ENCODE measurements around the gene ZNF750. TPM values are rescaled to one million over a fixed set of nuclear protein-coding genes. Genes with fewer than 3 reads are reported as not detected.

Gene ZNF750
- total RNA-seq, 1 experiment from 2014 or later = not detected

GRCh38 chr17:82838386-82839063 is 1.3 kb downstream of the ZNF750 start:
- H3K4me3 ChIP-seq (ENCODE audit: low read depth, low read length, poor library complexity, severe bottlenecking) = no peak overlapping the region
- no peaks in the 10 kb centered on the region for H3K27me3 ChIP-seq (replicated peaks; ENCODE audit: insufficient read depth, low read depth, low read length, poor library complexity)
- TF ChIP-seq EZH2 (IDR thresholded peaks at IDR 0.05; ENCODE audit: borderline replicate concordance, low read depth, low read length, poor library complexity, severe bottlenecking) (no peak), CTCF (conservative IDR thresholded peaks at IDR 0.05; ENCODE audit: low read depth, low read length) (no peak)
- BruUV-seq (replicated peaks) = no TSS peak
- H3K27ac ChIP-seq (ENCODE audit: low read depth, low read length, poor library complexity, severe bottlenecking) = peak overlapping the region; percentile 63
- intact Hi-C loops (cut with micrococcal nuclease; ENCODE audit: unreplicated experiment) = no loop called here
- ChIA-PET CTCF (no interaction called here), POLR2A (ENCODE audit: low non-redundant PET) (no interaction called here)
- no peaks in the 10 kb centered on the region for H3K9me3 ChIP-seq (ENCODE audit: low read depth, low read length, poor library complexity, severe bottlenecking)
- peak; percentile 78 for DNase-seq (ENCODE audit: low spot score)
- no peaks in the 10 kb centered on the region for H3K36me3 ChIP-seq (ENCODE audit: insufficient read depth, low read length, poor library complexity, severe bottlenecking)
- H3K4me1 ChIP-seq (ENCODE audit: insufficient read depth, low read length, poor library complexity, severe bottlenecking) = peaks cover 35% of the 10 kb centered on the region

GRCh38 chr17:82837586-82838320 is 2.1 kb downstream of the ZNF750 start:
- no peaks in the 10 kb centered on the region for H3K27me3 ChIP-seq (replicated peaks; ENCODE audit: insufficient read depth, low read depth, low read length, poor library complexity)
- no peaks in the 10 kb centered on the region for H3K9me3 ChIP-seq (ENCODE audit: low read depth, low read length, poor library complexity, severe bottlenecking)
- H3K4me1 ChIP-seq (ENCODE audit: insufficient read depth, low read length, poor library complexity, severe bottlenecking) = peaks cover 35% of the 10 kb centered on the region
- H3K4me3 ChIP-seq (ENCODE audit: low read depth, low read length, poor library complexity, severe bottlenecking) = no peak overlapping the region
- no peak for DNase-seq (ENCODE audit: low spot score)
- ChIA-PET POLR2A (ENCODE audit: low non-redundant PET) (no interaction called here), CTCF (interaction anchor here (1.2 kb wide), 1 partner anchor 26 kb away, joined by 3 read pairs; no protein-coding TSS in a partner anchor)
- intact Hi-C loops (cut with micrococcal nuclease; ENCODE audit: unreplicated experiment) = no loop called here
- TF ChIP-seq CTCF (conservative IDR thresholded peaks at IDR 0.05; ENCODE audit: low read depth, low read length) (no peak), EZH2 (IDR thresholded peaks at IDR 0.05; ENCODE audit: borderline replicate concordance, low read depth, low read length, poor library complexity, severe bottlenecking) (no peak)
- peak overlapping the region; percentile 63 for H3K27ac ChIP-seq (ENCODE audit: low read depth, low read length, poor library complexity, severe bottlenecking)
- H3K36me3 ChIP-seq (ENCODE audit: insufficient read depth, low read length, poor library complexity, severe bottlenecking) = no peaks in the 10 kb centered on the region
- no TSS peak for BruUV-seq (replicated peaks)

- TF ChIP-seq CTCF (conservative IDR thresholded peaks at IDR 0.05; ENCODE audit: low read depth, low read length) = 0 out of 2 replicates have a peak, but pooled peaks have one; percentile 40
- no peak for TF ChIP-seq EZH2 (IDR thresholded peaks at IDR 0.05; ENCODE audit: borderline replicate concordance, low read depth, low read length, poor library complexity, severe bottlenecking)
- ChIA-PET CTCF (interaction anchor here (1.2 kb wide), 1 partner anchor 27 kb away, joined by 3 read pairs; no protein-coding TSS in a partner anchor), POLR2A (ENCODE audit: low non-redundant PET) (no interaction called here)
- DNase-seq (ENCODE audit: low spot score) = no peak
- no peaks in the 10 kb centered on the region for H3K36me3 ChIP-seq (ENCODE audit: insufficient read depth, low read length, poor library complexity, severe bottlenecking)
- no TSS peak for BruUV-seq (replicated peaks)
- H3K27ac ChIP-seq (ENCODE audit: low read depth, low read length, poor library complexity, severe bottlenecking) = peak overlapping the region; percentile 63
- no peaks in the 10 kb centered on the region for H3K27me3 ChIP-seq (replicated peaks; ENCODE audit: insufficient read depth, low read depth, low read length, poor library complexity)
- H3K9me3 ChIP-seq (ENCODE audit: low read depth, low read length, poor library complexity, severe bottlenecking) = no peaks in the 10 kb centered on the region
- intact Hi-C loops (cut with micrococcal nuclease; ENCODE audit: unreplicated experiment) = no loop called here
- peaks cover 35% of the 10 kb centered on the region for H3K4me1 ChIP-seq (ENCODE audit: insufficient read depth, low read length, poor library complexity, severe bottlenecking)
- no peak overlapping the region for H3K4me3 ChIP-seq (ENCODE audit: low read depth, low read length, poor library complexity, severe bottlenecking)
Observed at GRCh38 chr17:82836823-82837357, 2.9 kb downstream of the ZNF750 start.
